ENCODE measurements around the gene GPRC5D.

The GPRC5D gene

GRCh38 chr12:12908711-12909110 lies 43.3 kb downstream of the GPRC5D start:
- no peak for DNase-seq (ENCODE audit: low read depth in 2 of 2)

DNA sequence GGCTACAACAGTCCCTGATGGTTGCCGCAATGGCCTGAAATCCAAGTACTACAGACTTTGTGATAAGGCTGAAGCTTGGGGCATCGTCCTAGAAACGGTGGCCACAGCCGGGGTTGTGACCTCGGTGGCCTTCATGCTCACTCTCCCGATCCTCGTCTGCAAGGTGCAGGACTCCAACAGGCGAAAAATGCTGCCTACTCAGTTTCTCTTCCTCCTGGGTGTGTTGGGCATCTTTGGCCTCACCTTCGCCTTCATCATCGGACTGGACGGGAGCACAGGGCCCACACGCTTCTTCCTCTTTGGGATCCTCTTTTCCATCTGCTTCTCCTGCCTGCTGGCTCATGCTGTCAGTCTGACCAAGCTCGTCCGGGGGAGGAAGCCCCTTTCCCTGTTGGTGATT lies 43.7 kb downstream of the GPRC5D start:
- no peak for DNase-seq (ENCODE audit: low read depth in 2 of 2)

DNA sequence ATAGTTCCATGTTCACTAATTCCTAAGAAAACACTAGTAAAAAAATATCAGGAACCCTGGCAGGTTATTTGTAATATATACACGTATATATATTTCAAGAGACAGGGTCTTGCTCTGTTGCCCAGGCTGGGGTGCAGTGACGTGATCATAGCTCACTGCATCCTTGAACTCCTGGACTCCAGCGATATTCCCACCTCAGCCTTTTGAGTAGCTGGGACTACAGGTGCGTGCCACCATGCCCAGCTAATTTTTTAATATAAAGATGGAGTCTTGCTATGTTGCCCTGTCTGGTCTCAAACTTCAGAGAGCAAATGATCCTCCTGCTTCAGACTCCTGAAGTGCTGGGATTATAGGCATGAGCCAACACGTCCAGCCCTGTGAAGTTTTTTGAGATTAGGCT lies 44.4 kb downstream of the GPRC5D start:
- DNase-seq (ENCODE audit: low read depth in 2 of 2): no peak

- no peak for DNase-seq (ENCODE audit: low read depth in 2 of 2)
Observed at GRCh38 chr12:12903642-12904609, 48.0 kb downstream of the GPRC5D start.

DNA sequence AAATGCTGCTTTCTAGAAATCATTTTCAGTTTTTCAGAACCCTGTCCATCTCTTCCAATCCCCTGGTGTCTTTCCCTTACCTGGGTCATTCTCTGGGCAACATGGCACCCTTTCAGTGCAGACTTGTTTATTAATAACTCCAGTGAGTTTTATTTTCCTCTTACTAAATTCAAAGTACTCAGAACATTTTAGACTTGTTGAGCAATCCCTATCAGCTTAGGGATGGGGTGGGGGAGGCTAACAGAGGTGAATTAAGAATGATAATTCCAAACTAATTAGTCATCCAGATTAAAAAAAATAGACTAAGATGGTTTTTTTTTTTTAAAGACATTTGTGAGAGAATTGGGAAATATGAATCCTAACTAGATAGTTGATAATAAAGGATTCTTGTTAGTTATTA lies 49.9 kb downstream of the GPRC5D start:
- DNase-seq (ENCODE audit: low read depth in 2 of 2): peak; percentile 55 to 59

DNA sequence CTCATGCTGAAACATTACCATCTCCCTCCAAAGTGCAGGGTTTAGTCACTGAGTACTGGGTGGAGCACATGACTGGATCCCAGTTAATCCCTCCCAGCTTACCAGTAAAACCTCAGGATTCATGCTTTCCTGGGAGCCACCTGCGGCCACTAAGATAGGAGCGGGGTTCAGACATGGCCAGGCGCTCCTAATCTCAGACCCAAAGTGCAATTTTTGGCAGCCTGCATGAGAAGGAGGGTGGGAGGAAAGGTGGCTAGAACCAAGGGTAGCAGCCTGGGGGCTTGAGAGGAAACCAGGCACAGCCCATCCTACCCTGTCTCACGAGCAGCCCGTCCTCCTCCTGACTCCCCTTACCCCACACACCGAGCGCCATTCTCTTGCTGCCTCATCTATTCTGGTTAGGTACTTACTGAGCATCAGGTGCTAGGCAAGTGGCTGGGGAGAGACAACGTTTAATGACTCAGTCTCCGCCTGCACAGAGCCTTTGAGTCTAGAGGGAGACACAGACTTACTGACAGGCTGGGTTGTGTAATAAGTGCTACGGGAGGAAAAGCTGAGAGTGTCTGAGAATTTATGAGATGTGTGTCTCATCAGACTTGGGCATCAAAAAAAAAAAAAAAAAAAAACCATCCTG lies 50.7 kb downstream of the GPRC5D start:
- peak; percentile 80 to 82 for DNase-seq (ENCODE audit: low read depth in 2 of 2)

GRCh38 chr12:12900786-12901157 lies 51.2 kb downstream of the GPRC5D start:
- no peak for DNase-seq (ENCODE audit: low read depth in 2 of 2)

DNA sequence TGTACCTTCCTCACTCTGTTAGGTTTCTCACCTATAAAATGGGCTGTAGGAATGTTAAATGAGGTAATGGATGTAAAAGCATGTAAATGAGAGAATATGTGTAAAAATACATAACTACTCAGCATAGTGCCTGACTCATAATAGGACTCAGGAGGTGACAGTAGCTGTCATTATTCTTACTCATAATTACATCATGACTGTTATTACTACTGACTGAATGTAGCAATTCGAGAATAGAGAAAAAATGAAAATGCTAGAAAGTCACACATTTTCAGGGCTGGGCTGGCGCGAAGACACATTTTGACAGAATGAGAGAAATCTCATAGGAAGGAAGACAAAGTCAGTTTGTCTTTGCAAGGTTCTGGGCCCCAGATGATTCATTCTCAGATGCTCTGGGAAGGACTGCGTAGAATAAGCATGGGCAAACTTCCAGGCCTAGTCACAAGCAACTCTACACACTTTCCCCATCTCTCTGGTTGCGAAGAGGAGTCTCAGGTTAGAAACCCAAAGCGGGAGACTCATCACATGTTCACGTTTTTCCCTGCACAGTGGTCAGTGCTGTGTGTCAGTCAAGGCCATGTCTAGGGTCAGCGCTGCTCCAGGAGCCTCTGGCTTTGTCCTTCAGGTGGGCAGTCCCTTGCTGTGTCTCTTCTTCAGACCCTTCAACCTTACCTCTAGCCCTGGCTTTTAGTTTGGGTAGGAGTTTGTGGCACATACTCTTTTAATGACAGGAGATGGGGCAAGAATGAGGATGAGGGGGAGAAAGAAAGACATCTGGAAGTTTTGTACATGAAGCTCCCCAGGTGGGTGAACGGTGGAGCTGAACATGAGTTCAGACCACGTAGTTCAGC lies 52.2 kb downstream of the GPRC5D start:
- peak; percentile 84 to 87 for DNase-seq (ENCODE audit: low read depth in 2 of 2)

- DNase-seq (ENCODE audit: low read depth in 2 of 2): no peak
Observed at GRCh38 chr12:12898911-12899511, 53.0 kb downstream of the GPRC5D start.

GRCh38 chr12:12898136-12898717 lies 53.7 kb downstream of the GPRC5D start:
- no peak for DNase-seq (ENCODE audit: low read depth in 2 of 2)

GRCh38 chr12:12897302-12897701 lies 54.7 kb downstream of the GPRC5D start:
- no peak for DNase-seq (ENCODE audit: low read depth in 2 of 2)

DNA sequence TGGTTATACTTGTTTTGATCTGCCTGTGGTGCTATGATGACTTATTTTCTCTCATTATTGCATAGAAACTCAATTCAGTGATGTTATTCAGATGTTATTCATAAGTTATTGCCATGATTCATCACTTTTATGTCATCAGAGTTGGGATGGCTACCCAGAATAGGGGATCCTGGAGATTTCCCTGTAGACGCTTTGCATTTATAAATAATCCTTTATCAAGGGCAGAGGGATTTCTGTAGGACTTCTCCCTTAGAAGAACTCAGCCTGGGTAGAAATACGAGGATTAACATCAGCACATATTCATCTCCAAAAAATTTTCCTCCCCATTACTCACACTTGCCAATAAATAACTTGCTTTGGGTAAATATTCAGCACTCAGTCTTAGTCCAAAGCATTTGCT lies 55.7 kb downstream of the GPRC5D start:
- DNase-seq (ENCODE audit: low read depth in 2 of 2): peak; percentile 82 to 84

DNA sequence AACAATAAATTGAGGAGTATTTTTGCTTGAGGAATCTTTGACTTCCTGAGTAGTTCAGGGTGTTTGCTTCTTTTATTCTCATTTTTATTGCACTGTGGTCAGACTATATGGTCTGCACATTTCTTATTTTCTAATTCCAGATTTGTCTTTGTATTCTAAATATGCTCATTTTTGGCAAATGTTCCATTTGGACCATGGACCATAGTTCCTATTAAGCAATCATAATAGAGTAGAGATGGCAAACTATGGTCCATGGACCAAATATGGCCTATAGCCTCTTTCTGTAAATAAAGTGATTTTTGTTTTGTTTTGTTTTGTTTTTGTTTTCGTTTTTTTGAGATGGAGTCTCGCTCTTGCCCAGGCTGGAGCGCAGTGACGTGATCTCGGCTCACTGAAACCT lies 58.5 kb downstream of the GPRC5D start:
- DNase-seq (ENCODE audit: low read depth in 2 of 2): no peak

DNA sequence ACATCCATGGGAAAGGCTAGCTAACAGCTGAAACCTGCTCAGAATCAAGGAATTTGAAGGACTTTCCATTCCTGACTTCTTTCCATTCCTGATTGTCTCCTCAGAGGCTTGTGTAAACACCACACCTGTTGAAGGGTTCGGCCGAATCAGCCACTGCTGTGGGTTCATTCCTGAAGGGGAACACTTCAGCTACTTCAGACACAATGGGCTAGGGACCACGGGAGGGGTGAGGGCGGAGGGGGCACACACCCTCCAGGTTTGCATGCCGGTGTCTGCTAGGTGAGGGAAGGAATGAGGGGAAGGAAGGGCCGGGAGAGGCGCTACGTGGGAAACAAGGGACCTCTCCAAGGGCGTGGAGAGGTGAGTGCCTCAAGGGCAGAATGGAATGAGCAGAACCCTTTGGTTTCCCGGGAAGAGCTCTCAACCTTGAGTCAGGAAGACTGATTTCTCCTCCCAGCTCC lies 59.3 kb downstream of the GPRC5D start:
- DNase-seq (ENCODE audit: low read depth in 2 of 2): no peak

GRCh38 chr12:12891881-12892355 lies 60.1 kb downstream of the GPRC5D start:
- no peak for DNase-seq (ENCODE audit: low read depth in 2 of 2)

DNA sequence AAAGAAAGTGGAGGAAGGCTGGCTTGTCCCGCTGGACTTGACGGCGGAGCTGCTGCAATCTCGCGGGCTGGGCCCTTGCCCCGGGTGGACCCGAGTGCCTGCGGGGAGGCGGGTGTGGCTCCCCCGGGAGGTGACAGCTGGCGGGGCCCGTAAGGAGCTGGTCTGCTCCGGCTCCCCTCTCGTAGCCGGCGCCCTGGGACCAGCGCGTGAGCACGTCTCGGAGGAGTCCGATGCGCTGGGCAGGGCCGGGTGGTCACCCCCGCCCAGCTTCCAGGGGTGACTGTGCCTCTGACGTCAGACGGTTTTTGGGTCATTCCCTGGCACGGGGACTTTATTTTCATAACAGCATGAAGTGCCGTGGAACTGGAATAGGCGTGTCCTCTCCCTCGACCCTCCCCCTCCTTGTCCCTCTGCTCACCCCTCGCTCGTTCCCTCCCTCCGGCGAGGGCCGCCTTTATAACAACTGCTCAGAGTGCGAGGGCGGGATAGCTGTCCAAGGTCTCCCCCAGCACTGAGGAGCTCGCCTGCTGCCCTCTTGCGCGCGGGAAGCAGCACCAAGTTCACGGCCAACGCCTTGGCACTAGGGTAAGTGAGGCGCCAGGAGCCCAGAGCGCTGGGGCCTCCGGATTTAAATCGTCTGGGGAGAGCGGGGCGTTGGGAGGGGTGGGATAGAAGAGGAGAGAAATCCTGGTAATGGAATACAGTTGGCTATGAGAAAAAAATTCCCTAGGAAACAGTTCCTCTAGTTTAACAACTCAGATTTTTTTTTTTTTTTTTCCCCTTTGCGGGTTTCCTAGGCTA lies 60.7 kb downstream of the GPRC5D start, which contains the start of gene GPRC5A:
Gene GPRC5A, plus strand, starts transcription at position 483 of the 801 bp plus-strand sequence. CDS start 16,688 bp downstream, outside the sequence.
- DNase-seq (ENCODE audit: low read depth in 2 of 2): peak; percentile 35 to 42

All from fibroblast of skin of left quadriceps (primary cell).